ENCODE data around the gene SHLD1.
"Not testable (repeated sequence)": the region's sequence is repeated elsewhere in the genome, so short reads cannot be mapped to it uniquely, and the experiment has no call there.

The SHLD1 gene

DNA sequence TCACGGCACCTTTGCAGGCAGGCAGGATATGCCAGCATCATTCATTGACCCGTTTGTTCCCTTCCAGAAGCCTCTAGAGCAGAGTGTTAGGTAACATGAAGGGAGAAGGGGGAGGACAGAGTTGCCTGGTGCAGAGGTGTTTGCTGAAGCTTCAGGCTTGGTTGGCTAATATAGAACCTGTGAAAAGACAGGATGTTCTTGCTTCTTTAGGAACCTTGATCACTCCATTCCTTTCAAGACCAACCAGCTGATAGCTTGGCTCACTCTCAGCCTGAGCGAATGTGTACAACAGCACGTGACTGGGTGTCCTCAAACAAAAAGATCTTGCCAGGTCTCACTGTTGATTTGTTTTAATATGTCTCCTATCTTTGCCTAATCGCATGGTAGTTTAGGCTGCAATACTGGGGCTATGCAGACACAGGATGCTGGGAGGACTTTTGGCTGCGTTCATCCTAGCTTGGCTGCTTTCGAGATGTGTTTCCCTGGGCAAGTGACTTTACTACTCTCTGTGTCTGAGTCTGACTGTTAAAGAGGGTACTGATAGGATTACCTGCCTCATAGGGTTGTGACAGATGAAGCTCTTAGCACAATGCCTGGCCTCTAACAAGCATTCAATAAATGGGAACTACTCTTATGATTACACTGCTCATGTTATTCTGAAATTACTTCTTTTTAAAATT lies 16.0 kb downstream of the SHLD1 start:
- Histone ChIP-seq H3K9ac (ENCODE audit: low read depth, low read length) (no peak overlapping the region), H3K27ac (ENCODE audit: low read depth, low read length) (no peak overlapping the region), H3K4me3 (ENCODE audit: low read length) (no peak overlapping the region), H3K27me3 (ENCODE audit: insufficient read depth, low read length) (no peaks in the 10 kb centered on the region), H3K4me1 (ENCODE audit: insufficient read depth, low read length) (peaks cover 5% of the 10 kb centered on the region; the same call in 1 of the 2 replicates), H3K36me3 (ENCODE audit: insufficient read depth, low read length) (no peaks in the 10 kb centered on the region), H3K9me3 (ENCODE audit: insufficient read depth, low read depth, low read length) (no peaks in the 10 kb centered on the region)
- WGBS: 93% methylated on average over 7 of the region's 7 CpGs

DNA sequence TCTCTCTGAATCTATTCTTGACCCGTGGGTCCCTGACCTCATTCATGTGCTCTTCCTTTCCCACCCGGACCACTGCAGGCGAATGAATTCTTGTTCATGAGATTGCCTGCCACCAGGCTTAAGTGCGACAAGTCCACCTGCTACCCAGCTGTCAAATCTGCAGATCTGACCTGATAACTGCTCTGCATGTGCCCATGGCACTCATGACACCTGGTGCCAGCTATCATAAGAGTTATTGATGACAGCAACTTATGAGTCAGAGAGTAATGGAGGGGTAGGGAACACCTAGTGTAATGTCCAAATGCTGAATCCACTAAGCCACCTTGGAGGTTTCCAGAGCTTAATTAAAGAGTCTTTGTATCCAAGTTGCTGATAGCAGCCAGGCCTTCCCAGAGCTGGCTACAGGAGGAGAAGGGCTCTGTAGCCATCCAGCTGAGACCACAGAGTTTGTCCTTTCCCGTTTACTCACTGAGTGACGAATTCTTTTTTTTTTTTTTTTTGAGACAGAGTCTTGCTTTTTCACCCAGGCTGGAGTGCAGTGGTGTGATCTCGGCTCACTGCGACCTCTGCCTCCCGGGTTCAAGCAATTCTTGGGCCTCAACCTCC lies 17.4 kb downstream of the SHLD1 start:
- no peak overlapping the region for H3K27ac ChIP-seq (ENCODE audit: low read depth, low read length)
- H3K27me3 ChIP-seq (ENCODE audit: insufficient read depth, low read length): no peaks in the 10 kb centered on the region
- no peaks in the 10 kb centered on the region for H3K9me3 ChIP-seq (ENCODE audit: insufficient read depth, low read depth, low read length)
- no peak overlapping the region for H3K4me3 ChIP-seq (ENCODE audit: low read length)
- no peak overlapping the region for H3K9ac ChIP-seq (ENCODE audit: low read depth, low read length)
- WGBS: 94% methylated on average over 9 of the region's 9 CpGs
- no peaks in the 10 kb centered on the region for H3K36me3 ChIP-seq (ENCODE audit: insufficient read depth, low read length)
- H3K4me1 ChIP-seq (ENCODE audit: insufficient read depth, low read length): peaks cover 5% of the 10 kb centered on the region; the same call in 1 of the 2 replicates

DNA sequence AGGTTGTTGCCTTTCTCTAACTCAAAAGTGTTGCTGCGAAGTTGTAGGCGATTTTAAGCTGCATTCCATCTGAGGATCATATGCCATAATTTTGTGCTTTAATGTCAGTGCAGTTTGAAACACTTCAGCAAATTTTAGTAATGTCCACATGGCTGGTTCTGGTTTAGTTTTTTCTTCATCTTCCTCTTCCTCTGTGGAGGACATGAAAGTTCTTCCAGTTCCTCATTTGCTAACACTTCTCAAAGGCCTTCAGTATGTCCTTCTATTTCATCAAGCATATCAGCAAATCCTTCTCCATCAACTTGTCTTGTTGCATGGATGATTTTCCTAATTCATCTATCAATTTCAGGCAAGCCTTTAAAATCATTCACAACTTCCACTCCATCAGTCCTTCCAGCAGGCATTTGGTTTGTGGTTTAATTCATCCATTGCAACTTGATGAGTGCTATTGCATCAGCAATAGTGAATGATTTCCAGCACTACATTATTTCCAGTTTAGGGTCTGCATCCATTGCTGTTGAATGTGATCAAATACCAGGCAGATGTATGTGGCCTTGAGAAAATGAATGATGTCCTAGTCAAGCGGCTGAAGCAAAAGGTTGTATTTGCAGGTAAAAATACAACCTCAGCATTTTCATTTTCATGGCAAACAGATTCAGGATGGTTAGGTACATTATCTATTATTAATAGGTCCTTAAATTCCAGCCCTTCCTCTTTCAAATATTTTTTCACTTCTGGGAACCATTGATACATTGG lies 20.2 kb downstream of the SHLD1 start:
- Histone ChIP-seq H3K36me3 (ENCODE audit: insufficient read depth, low read length) (peaks cover 8% of the 10 kb centered on the region; the same call in 1 of the 2 replicates), H3K27ac (ENCODE audit: low read depth, low read length) (no peak overlapping the region), H3K4me3 (ENCODE audit: low read length) (no peak overlapping the region), H3K9me3 (ENCODE audit: insufficient read depth, low read depth, low read length) (no peaks in the 10 kb centered on the region), H3K9ac (ENCODE audit: low read depth, low read length) (no peak overlapping the region), H3K27me3 (ENCODE audit: insufficient read depth, low read length) (no peaks in the 10 kb centered on the region), H3K4me1 (ENCODE audit: insufficient read depth, low read length) (no peaks in the 10 kb centered on the region)
- 97% methylated on average over 3 of the region's 3 CpGs for WGBS

DNA sequence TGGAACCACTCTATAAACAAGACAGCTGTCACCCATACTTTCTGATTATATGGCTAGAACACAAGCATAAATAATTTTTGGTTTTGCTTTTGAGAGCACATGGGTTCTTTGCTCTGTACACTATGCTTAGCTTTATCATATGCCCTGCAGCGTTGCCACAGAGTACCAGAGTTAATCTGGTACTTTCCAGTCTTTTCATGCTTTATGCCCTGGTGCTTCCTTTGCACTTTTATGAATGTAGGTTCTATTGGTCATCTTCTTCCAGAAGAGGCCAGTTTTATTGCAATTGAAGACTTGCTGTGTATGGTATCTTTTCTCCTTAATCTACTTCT lies 20.8 kb downstream of the SHLD1 start:
- Histone ChIP-seq H3K4me3 (ENCODE audit: low read length) (no peak overlapping the region), H3K4me1 (ENCODE audit: insufficient read depth, low read length) (no peaks in the 10 kb centered on the region), H3K36me3 (ENCODE audit: insufficient read depth, low read length) (peaks cover 8% of the 10 kb centered on the region; the same call in 1 of the 2 replicates), H3K27me3 (ENCODE audit: insufficient read depth, low read length) (no peaks in the 10 kb centered on the region), H3K27ac (ENCODE audit: low read depth, low read length) (no peak overlapping the region), H3K9ac (ENCODE audit: low read depth, low read length) (no peak overlapping the region), H3K9me3 (ENCODE audit: insufficient read depth, low read depth, low read length) (no peaks in the 10 kb centered on the region)
- WGBS: 97% methylated on average over 1 of the region's 1 CpG

- no peak overlapping the region for H3K27ac ChIP-seq (ENCODE audit: low read depth, low read length)
- no peaks in the 10 kb centered on the region for H3K9me3 ChIP-seq (ENCODE audit: insufficient read depth, low read depth, low read length)
- no peak overlapping the region for H3K9ac ChIP-seq (ENCODE audit: low read depth, low read length)
- no peaks in the 10 kb centered on the region for H3K27me3 ChIP-seq (ENCODE audit: insufficient read depth, low read length)
- H3K4me1 ChIP-seq (ENCODE audit: insufficient read depth, low read length): no peaks in the 10 kb centered on the region
- H3K36me3 ChIP-seq (ENCODE audit: insufficient read depth, low read length): peaks cover 8% of the 10 kb centered on the region; the same call in 1 of the 2 replicates
- H3K4me3 ChIP-seq (ENCODE audit: low read length): no peak overlapping the region
- WGBS: 96% methylated on average over 5 of the region's 5 CpGs
Measured at GRCh38 chr20:5772704-5773103, 22.5 kb downstream of the SHLD1 start.

GRCh38 chr20:5773589-5773988 lies 23.4 kb downstream of the SHLD1 start:
- H3K4me3 ChIP-seq (ENCODE audit: low read length): no peak overlapping the region
- H3K36me3 ChIP-seq (ENCODE audit: insufficient read depth, low read length): peaks cover 8% of the 10 kb centered on the region; the same call in 1 of the 2 replicates
- no peak overlapping the region for H3K9ac ChIP-seq (ENCODE audit: low read depth, low read length)
- no peaks in the 10 kb centered on the region for H3K27me3 ChIP-seq (ENCODE audit: insufficient read depth, low read length)
- H3K4me1 ChIP-seq (ENCODE audit: insufficient read depth, low read length): no peaks in the 10 kb centered on the region
- H3K9me3 ChIP-seq (ENCODE audit: insufficient read depth, low read depth, low read length): no peaks in the 10 kb centered on the region
- no peak overlapping the region for H3K27ac ChIP-seq (ENCODE audit: low read depth, low read length)
- WGBS: 98% methylated on average over 7 of the region's 8 CpGs

DNA sequence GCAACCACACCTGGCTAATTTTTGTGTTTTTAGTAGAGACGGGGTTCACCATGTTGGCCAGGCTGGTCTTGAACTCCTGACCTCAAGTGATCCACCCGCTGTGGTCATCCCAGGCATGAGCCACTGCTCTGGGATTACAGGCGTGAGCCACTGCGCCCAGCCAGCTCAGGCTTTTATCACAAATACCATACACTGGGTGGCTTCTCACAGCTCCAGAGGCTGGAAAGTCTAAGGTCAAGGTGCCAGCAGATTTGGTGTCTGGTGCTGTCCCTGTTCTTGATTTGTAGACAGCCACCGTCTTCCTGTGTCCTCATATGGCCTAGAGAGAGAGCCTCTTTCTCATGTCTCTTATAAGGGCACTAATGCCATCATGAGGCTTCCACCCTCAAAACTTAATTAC lies 25.9 kb downstream of the SHLD1 start:
- Histone ChIP-seq H3K27ac (ENCODE audit: low read depth, low read length) (no peak overlapping the region), H3K9ac (ENCODE audit: low read depth, low read length) (no peak overlapping the region), H3K4me3 (ENCODE audit: low read length) (no peak overlapping the region), H3K36me3 (ENCODE audit: insufficient read depth, low read length) (peaks cover 8% of the 10 kb centered on the region; the same call in 1 of the 2 replicates), H3K27me3 (ENCODE audit: insufficient read depth, low read length) (no peaks in the 10 kb centered on the region), H3K4me1 (ENCODE audit: insufficient read depth, low read length) (no peaks in the 10 kb centered on the region), H3K9me3 (ENCODE audit: insufficient read depth, low read depth, low read length) (no peaks in the 10 kb centered on the region)
- WGBS: 92% methylated on average over 5 of the region's 5 CpGs

GRCh38 chr20:5779071-5779900 lies 29.1 kb downstream of the SHLD1 start:
- Histone ChIP-seq H3K4me1 (ENCODE audit: insufficient read depth, low read length) (0 out of 2 replicates have a peak, but pooled peaks cover 3% of the 10 kb centered on the region), H3K9ac (ENCODE audit: low read depth, low read length) (no peak overlapping the region), H3K27ac (ENCODE audit: low read depth, low read length) (no peak overlapping the region), H3K4me3 (ENCODE audit: low read length) (no peak overlapping the region), H3K9me3 (ENCODE audit: insufficient read depth, low read depth, low read length) (no peaks in the 10 kb centered on the region), H3K36me3 (ENCODE audit: insufficient read depth, low read length) (no peaks in the 10 kb centered on the region; the same call in 1 of the 2 replicates), H3K27me3 (ENCODE audit: insufficient read depth, low read length) (no peaks in the 10 kb centered on the region)
- 92% methylated on average over 3 of the region's 3 CpGs for WGBS

GRCh38 chr20:5780846-5781217 lies 30.6 kb downstream of the SHLD1 start:
- 96% methylated on average over 2 of the region's 2 CpGs for WGBS
- no peaks in the 10 kb centered on the region for H3K27me3 ChIP-seq (ENCODE audit: insufficient read depth, low read length)
- H3K4me1 ChIP-seq (ENCODE audit: insufficient read depth, low read length): 0 out of 2 replicates have a peak, but pooled peaks cover 3% of the 10 kb centered on the region
- no peak overlapping the region for H3K9ac ChIP-seq (ENCODE audit: low read depth, low read length)
- H3K4me3 ChIP-seq (ENCODE audit: low read length): no peak overlapping the region
- H3K27ac ChIP-seq (ENCODE audit: low read depth, low read length): no peak overlapping the region
- H3K9me3 ChIP-seq (ENCODE audit: insufficient read depth, low read depth, low read length): no peaks in the 10 kb centered on the region
- H3K36me3 ChIP-seq (ENCODE audit: insufficient read depth, low read length): peaks cover 4% of the 10 kb centered on the region; the same call in 1 of the 2 replicates

GRCh38 chr20:5781367-5781766 lies 31.2 kb downstream of the SHLD1 start:
- WGBS: 96% methylated on average over 8 of the region's 8 CpGs
- H3K27ac ChIP-seq (ENCODE audit: low read depth, low read length); H3K9me3 ChIP-seq (ENCODE audit: insufficient read depth, low read depth, low read length); H3K36me3 ChIP-seq (ENCODE audit: insufficient read depth, low read length); H3K27me3 ChIP-seq (ENCODE audit: insufficient read depth, low read length); H3K4me1 ChIP-seq (ENCODE audit: insufficient read depth, low read length); H3K4me3 ChIP-seq (ENCODE audit: low read length); H3K9ac ChIP-seq (ENCODE audit: low read depth, low read length): not testable (repeated sequence)

Measured in HUES64 (cell line).